Central memory CD4-positive, alpha-beta T cell (primary cell): ENCODE measurements around the gene ST3GAL3.
"Not testable (repeated sequence)": the region's sequence is repeated elsewhere in the genome, so short reads cannot be mapped to it uniquely, and the experiment has no call there.

Experiments
- DNase-seq: peaks from one replicate; pipeline ENCODE4 v3.0.0; 2022

ST3GAL3 gene

GRCh38 chr1:43760745-43761317, 53.5 kb downstream of the ST3GAL3 start:
- no peak for DNase-seq

DNA sequence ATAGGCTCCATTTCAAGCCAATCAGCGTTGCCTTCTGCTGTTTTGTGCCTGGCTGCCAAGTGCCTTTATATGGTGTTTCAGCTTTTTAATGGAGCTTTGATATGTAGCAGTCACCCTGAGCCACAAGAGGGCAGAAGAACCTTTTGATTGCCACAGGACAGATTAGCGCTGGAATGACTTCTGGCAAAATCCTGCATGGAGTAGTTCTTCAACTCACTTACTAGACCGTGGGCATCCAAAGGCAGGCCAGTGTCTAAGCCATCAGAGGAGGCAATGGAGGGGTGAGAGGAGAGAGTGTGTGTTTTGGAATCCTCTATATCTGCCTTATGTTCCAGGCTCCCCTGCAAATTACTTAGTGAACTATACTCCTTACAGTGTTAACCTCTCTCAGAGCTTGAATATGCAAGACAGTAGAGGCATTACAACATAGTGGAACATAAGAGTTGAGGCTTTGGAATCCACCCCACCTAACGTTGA, 56.2 kb downstream of the ST3GAL3 start:
- DNase-seq: peak; percentile 23

- DNase-seq: no peak
These were observed 57.2 kb downstream of the ST3GAL3 start for GRCh38 chr1:43764581-43764980.

DNA sequence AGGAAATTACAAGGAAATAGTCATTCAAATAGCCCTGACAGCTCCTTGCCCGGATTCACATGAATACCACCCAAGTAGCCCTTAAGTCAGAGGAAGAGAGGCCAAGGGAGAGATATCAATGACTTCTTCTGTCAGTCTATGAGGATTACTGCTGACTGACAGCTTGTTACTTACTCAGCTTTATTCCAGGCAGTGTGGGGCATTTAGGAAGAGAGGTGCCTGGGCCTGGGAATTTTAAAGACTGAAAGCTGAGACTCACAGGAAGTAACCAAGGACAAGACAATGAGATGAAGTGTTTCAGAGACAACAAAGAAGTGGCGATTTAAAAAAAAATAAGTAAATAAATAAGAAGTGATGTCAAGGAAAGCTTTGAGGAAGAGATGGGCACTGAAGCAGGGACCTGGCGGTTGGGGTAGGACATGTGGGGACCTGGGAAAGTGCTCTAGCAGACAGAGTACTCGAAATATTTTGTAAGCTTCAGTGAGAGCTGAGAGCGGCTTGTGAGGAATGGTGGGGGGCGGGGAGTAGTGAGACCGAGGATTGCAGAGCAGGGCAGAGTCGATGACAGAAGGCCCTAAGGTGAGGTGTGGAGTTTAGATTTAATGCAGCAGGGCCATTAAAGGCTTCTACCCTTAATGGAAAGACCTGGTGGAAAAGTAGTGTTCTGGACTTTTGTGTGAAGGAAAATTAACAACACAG, 58.9 kb downstream of the ST3GAL3 start:
- DNase-seq: no peak

DNA sequence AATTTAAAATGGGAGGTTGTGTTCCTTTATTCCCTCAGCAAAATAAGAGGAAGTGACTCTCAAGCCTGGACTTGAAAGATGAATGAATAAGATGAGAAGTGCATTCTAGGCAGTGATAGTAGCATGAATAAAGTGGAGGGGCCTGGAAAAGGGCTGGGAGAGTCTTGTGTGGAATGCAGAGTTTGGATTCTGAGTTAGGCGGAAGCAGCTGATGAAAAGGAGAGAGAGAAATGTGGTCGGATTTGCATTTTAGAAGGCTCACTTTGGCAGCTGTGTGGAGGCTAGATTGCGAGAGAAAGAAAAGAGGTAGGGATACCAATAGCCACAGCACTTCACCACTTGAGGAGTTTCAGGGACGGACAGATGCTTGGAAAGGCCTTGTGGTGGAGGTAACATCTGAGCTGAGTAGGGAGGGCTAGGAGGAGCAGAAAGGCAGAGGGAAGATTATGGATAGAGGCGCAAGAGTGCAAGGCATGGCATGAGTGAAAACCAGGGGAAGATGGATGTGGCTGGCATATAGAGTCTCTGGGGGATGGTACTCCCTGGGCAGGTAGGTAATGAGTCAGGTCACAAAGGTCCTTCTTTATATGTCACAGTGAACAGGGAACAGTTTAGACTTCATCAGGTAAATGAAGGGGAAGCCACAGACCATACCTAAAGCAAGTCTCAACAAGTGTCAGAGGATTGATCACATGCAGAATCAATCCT, 59.6 kb downstream of the ST3GAL3 start:
- no peak for DNase-seq

- DNase-seq: no peak
These were observed 60.8 kb downstream of the ST3GAL3 start for GRCh38 chr1:43768168-43768567.

- no peak for DNase-seq
These were observed 62.1 kb downstream of the ST3GAL3 start for GRCh38 chr1:43769350-43769908.

DNA sequence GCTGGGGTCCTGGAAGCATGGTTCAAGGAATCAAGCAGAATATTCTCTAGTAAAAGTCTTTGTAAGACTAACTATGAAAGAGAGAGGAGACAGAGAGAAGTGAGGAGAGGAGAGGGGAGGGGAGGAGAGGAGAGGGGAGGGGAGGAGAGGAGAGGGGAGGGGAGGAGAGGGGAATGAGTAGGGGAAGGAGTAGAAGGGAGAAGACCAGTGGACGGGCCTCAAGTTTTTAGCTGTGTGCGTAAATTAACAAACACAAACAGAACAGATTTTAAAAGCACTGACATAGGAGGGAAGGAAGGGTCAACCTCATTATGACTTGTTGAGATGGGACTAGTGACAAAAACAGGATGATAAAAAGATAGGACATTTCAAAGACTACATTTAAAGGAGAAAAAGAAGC, 62.8 kb downstream of the ST3GAL3 start:
- DNase-seq: no peak

DNA sequence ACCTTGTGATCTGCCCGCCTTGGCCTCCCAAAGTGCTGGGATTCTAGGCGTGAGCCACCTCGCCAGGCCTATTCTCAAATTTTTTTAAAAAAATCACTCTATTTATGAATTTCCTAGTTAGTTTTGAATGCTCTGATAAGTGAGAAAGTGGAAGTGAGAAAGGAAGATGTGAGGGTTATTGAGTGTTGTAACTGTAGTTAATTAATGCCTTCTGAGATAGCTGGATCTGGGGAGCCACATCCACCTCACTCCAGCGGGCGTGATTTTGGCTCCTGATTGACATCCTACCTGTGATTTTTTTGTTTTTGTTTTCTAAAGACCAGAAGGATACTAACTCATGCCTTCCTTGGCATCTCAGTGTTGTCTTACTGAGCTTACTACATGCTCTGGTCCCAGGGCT, 65.6 kb downstream of the ST3GAL3 start:
- no peak for DNase-seq

GRCh38 chr1:43773821-43774220, 66.5 kb downstream of the ST3GAL3 start:
- DNase-seq: no peak

GRCh38 chr1:43774359-43774758, 67.0 kb downstream of the ST3GAL3 start:
- no peak for DNase-seq

- no peak for DNase-seq
These were observed 68.9 kb downstream of the ST3GAL3 start for GRCh38 chr1:43776043-43776761.

GRCh38 chr1:43777916-43778315, 70.6 kb downstream of the ST3GAL3 start:
- not testable (repeated sequence) for DNase-seq

DNA sequence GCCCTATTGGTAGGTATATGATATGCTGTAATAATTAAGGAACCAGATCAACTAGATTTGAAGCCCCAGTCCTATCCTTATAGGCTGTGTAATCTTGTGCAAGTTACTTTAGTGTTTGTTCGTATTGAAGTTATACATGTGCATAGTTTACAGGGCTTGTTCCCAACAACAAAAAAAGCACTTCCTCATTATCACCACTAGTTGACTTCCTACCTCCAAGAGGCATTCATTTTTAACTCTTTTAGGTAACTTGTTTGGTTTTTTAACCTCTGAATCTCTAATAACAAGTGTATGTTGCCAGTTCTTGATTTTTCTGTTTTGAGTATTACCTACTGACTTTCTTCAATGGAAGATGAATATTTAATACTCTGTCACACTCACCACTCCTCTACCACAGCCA, 71.9 kb downstream of the ST3GAL3 start:
- no peak for DNase-seq

- DNase-seq: no peak
These were observed 72.6 kb downstream of the ST3GAL3 start for GRCh38 chr1:43779805-43780403.

DNA sequence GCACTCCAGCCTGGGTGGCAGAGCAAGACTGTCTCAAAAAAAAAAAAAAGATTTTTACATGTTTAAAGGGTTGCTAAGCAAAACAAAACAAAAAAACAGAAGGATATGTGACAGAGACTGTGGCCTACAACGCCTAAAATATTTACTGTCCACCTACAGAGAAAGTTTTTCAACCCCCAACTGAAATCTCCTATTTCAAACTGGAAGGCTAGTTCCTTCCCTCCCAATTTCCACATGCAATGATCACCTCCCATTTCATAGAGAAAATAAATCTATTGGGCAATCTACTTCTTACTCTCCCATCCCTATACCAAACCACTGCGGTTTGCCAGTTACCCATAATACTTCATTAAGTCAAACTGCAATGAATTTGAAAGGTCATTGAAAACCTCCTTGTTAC, 74.2 kb downstream of the ST3GAL3 start:
- no peak for DNase-seq

GRCh38 chr1:43783096-43783670, 75.8 kb downstream of the ST3GAL3 start:
- DNase-seq: no peak

GRCh38 chr1:43783671-43784205, 76.4 kb downstream of the ST3GAL3 start:
- DNase-seq: no peak

DNA sequence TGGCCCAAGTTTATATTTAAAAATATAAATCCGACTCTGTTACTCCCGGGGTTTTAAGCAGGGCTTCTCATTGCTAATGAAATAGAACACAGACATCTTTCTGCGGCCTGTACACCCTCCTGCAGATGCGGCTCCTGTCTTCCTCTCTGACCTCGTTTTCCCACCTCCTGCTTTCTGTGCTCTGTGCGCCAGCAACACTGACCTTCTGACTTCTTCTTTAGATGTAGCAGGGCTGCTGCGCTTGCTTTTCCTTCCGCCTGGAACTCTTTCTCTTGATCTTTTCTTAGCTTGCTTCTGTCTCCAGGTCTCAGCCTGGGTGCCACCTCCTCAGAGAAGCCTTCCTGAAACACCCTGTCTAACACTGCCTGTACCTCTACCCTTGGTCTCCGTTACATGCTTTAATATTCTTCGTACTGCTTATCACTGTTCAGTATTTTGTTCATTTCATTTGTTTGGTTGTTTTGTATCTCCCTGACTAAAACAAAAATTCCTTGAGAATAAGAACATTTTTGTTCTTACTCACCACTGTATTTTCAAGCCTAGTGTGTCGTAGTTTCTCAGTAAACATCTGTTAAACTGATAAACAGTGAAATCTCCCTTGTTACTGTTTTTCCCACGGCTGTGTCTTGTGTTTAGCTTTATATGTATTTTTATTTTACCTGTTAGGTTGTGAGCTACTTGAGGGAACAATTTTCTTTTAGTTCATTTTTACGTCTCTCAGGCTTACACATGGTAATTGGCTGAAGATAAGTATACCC, 79.0 kb downstream of the ST3GAL3 start:
- DNase-seq: no peak

DNA sequence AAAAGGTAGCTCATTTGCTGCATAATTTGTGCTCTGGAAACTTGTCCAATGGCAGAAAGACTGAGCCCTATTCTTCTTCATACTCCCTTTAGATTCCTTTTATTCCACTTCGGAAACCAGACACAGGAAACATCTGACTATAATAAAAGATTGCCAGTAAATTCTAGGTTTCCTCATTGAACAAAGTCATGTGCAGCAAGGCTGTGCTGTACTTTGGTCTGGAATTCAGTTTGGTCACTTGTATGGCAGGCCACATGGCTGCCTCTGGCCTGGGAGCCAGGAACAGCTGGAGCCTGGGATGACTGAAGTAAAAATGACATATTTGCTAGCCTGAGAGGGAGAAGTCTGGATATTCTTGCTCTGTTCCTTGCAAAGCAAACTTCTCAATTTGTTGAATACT, 79.6 kb downstream of the ST3GAL3 start:
- no peak for DNase-seq
